Measurements from ENCODE around the gene GAPDHS. TPM values are rescaled to one million over a fixed set of nuclear protein-coding genes. Genes with fewer than 3 reads are reported as not detected.

The GAPDHS gene
- total and polyA plus RNA-seq, 4 donors = not detected

GRCh38 chr19:35498984-35499527 lies 34.2 kb upstream of the GAPDHS start:
- no peak overlapping the region for H3K27ac ChIP-seq (ENCODE audit: low read depth in 1 of 2, low read length in 2 of 2)
- TF ChIP-seq HNF4A (conservative IDR thresholded peaks at IDR 0.05) (no peak), NR2F2 (IDR thresholded peaks at IDR 0.05) (no peak)
- H3K9ac ChIP-seq (ENCODE audit: low read depth in 1 of 2, low read length in 2 of 2) = no peak overlapping the region
- H3K4me1 ChIP-seq (ENCODE audit: control insufficient read depth in 4 of 4, insufficient read depth in 4 of 4, low read length in 3 of 4) = peaks cover 0 to 6% (median 1%) of the 10 kb centered on the region in 4 donors
- no peaks in the 10 kb centered on the region for H3K27me3 ChIP-seq (ENCODE audit: control insufficient read depth in 4 of 4, insufficient read depth in 4 of 4, low read length in 3 of 4)
- DNase-seq (ENCODE audit: low spot score) = no peak
- H3K9me3 ChIP-seq (ENCODE audit: control insufficient read depth in 4 of 4, low read length in 3 of 4) = no peaks in the 10 kb centered on the region
- H3K4me3 ChIP-seq (ENCODE audit: low read depth in 1 of 3, low read length in 3 of 3) = no peak overlapping the region
- 58% methylated on average over 9 of the region's 9 CpGs for WGBS
- no peaks in the 10 kb centered on the region for H3K36me3 ChIP-seq (ENCODE audit: control insufficient read depth in 4 of 4, insufficient read depth in 3 of 4, low read depth in 1 of 4, low read length in 3 of 4)

- H3K27me3 ChIP-seq (ENCODE audit: control insufficient read depth in 4 of 4, insufficient read depth in 4 of 4, low read length in 3 of 4) = no peaks in the 10 kb centered on the region
- DNase-seq (ENCODE audit: low spot score) = no peak
These were observed 32.6 kb upstream of the GAPDHS start for GRCh38 chr19:35500611-35501010.

More at GRCh38 chr19:35500611-35501010, 32.6 kb upstream of the GAPDHS start:
- H3K4me1 ChIP-seq (ENCODE audit: control insufficient read depth in 4 of 4, insufficient read depth in 4 of 4, low read length in 3 of 4) = peaks cover 0 to 6% (median 1%) of the 10 kb centered on the region in 4 donors
- H3K9me3 ChIP-seq (ENCODE audit: control insufficient read depth in 4 of 4, low read length in 3 of 4) = no peaks in the 10 kb centered on the region
- no peak overlapping the region for H3K9ac ChIP-seq (ENCODE audit: low read depth in 1 of 2, low read length in 2 of 2)
- no peak overlapping the region for H3K27ac ChIP-seq (ENCODE audit: low read depth in 1 of 2, low read length in 2 of 2)
- H3K4me3 ChIP-seq (ENCODE audit: low read depth in 1 of 3, low read length in 3 of 3) = no peak overlapping the region
- no peak for TF ChIP-seq REST (IDR thresholded peaks at IDR 0.05)
- no peak for TF ChIP-seq CTCF (IDR thresholded peaks at IDR 0.05; ENCODE audit: low read depth, low read length, missing input control)
- no peak for TF ChIP-seq JUND (IDR thresholded peaks at IDR 0.05)
- TF ChIP-seq MAX (IDR thresholded peaks at IDR 0.05) = no peak
- TF ChIP-seq RAD21 (IDR thresholded peaks at IDR 0.05) = no peak
- TF ChIP-seq HNF4A (conservative IDR thresholded peaks at IDR 0.05) = no peak
- TF ChIP-seq ATF3 (IDR thresholded peaks at IDR 0.05) = no peak
- TF ChIP-seq GABPA (IDR thresholded peaks at IDR 0.05 in 1 of 2, conservative IDR thresholded peaks at IDR 0.05 in 1 of 2) = no peak
- no peak for TF ChIP-seq RXRA (IDR thresholded peaks at IDR 0.05)
- 93% methylated on average over 10 of the region's 10 CpGs for WGBS
- no peaks in the 10 kb centered on the region for H3K36me3 ChIP-seq (ENCODE audit: control insufficient read depth in 4 of 4, insufficient read depth in 3 of 4, low read depth in 1 of 4, low read length in 3 of 4)

All from liver (tissue), 9 donors.